ENCODE results near the gene PPID.
"Not testable (repeated sequence)": the region's sequence is repeated elsewhere in the genome, so short reads cannot be mapped to it uniquely, and the experiment has no call there.

PPID gene

DNA sequence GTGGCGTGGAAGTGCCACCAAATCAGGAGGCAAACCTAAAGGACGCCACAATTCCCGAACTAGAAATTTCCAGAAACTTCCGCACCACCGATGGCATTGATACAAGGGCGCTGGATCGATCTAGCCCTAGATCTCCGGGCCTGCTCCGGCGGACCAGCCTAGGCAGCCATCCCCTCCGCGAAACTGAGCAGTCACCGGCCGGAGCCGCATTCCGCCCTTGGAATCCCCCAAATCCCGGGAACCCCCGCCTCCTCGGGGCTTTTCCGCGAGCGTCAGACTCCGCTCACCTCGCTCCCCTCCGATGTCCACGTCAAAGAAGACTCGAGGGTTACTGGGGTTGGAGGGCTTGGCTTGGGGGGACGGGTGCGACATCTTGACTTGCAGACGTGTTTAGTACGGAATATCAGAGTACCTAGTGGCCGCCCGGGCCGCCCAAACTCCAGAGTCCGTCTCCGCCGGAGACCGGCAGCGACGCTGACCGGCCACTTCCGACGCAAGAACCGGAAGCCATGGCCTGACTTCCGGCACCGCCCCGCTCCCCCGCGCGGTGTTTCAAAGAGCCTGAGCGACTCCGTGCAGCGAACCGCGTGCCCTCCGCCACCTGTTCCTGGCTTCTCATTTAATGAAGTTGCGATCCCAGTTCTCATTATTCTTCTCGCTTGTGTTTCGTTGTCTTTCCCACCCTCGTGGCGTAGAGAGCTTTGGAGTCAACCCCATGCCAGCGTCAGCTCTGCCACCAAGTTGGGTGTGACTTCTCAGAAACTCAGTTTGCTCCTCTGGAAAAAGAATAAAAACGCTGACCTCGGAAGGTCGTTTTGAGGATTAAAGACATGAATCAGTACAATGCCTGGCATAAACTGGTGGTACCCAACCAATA, at the start of gene PPID:
Gene PPID, minus strand, starts transcription at position 480 of the 877 bp plus-strand sequence. Its CDS starts 108 bp downstream, at position 372.
- H3K4me3 ChIP-seq (ENCODE audit: low read depth, low read length), result peak within 1 kb of the TSS; percentile 74
- no peaks in the 10 kb centered on the region for H3K27me3 ChIP-seq (ENCODE audit: control insufficient read depth, insufficient read depth, low read length)
- no peaks in the 10 kb centered on the region for H3K9me3 ChIP-seq (ENCODE audit: control insufficient read depth, insufficient read depth, low read length)
- H3K36me3 ChIP-seq (ENCODE audit: control insufficient read depth, insufficient read depth, low read length), result peaks cover 8% of the 10 kb centered on the region
- peak within 1 kb of the TSS; percentile 61 for H3K9ac ChIP-seq (ENCODE audit: low read depth, low read length)
- H3K4me1 ChIP-seq (ENCODE audit: control insufficient read depth, insufficient read depth, low read length), result no peaks in the 10 kb centered on the region

DNA sequence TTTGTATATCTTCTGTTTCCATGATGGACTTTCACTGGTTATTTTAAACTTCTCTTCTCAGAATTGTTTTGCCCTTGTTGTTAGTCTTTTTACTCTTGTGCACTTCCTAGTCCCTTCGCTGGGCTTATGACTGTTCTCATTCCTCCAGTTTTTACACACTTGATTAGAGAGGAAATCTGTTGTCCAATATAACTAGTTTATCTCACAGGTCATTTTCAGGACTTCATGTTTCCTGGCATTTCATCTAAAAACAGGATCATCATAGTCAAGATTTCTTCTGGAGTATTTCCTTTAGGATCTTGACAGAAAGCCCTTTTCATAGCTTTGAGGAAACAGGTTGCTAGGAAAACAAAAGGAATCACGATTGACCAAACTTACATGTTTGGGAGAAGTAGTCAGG, 48.6 kb upstream of the PPID start:
- Histone ChIP-seq H3K27me3 (ENCODE audit: control insufficient read depth, insufficient read depth, low read length) (peaks cover 16% of the 10 kb centered on the region), H3K4me3 (ENCODE audit: low read depth, low read length) (no peak overlapping the region)

DNA sequence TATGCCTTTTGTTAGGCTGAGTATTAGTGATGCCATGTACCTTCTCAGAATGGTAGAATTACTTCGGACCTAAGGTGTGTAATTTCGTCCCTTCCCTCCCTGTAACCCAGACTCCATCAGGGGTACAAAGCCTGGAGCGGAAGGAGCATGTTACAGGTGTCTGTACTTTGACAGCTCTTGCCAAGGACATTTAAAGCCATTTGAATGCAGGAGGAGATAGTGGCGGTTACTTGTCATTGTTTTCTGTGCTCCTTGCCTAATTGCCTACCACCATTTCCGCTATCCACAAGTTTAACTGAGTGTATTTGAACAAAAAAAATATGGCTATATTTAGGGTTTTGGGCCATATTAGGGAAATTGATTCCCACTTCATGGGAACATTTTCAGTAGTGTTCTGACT, 47.5 kb upstream of the PPID start:
- H3K4me3 ChIP-seq (ENCODE audit: low read depth, low read length), result no peak overlapping the region
- H3K36me3 ChIP-seq (ENCODE audit: control insufficient read depth, insufficient read depth, low read length), result no peaks in the 10 kb centered on the region
- H3K27me3 ChIP-seq (ENCODE audit: control insufficient read depth, insufficient read depth, low read length), result peaks cover 16% of the 10 kb centered on the region
- H3K9me3 ChIP-seq (ENCODE audit: control insufficient read depth, insufficient read depth, low read length), result no peaks in the 10 kb centered on the region
- H3K4me1 ChIP-seq (ENCODE audit: control insufficient read depth, insufficient read depth, low read length), result peaks cover 3% of the 10 kb centered on the region
- H3K9ac ChIP-seq (ENCODE audit: low read depth, low read length), result no peak overlapping the region

More for the DNA sequence above, 48.6 kb upstream of the PPID start:
- Histone ChIP-seq H3K36me3 (ENCODE audit: control insufficient read depth, insufficient read depth, low read length) (no peaks in the 10 kb centered on the region), H3K9me3 (ENCODE audit: control insufficient read depth, insufficient read depth, low read length) (no peaks in the 10 kb centered on the region), H3K4me1 (ENCODE audit: control insufficient read depth, insufficient read depth, low read length) (peaks cover 3% of the 10 kb centered on the region), H3K9ac (ENCODE audit: low read depth, low read length) (no peak overlapping the region)

DNA sequence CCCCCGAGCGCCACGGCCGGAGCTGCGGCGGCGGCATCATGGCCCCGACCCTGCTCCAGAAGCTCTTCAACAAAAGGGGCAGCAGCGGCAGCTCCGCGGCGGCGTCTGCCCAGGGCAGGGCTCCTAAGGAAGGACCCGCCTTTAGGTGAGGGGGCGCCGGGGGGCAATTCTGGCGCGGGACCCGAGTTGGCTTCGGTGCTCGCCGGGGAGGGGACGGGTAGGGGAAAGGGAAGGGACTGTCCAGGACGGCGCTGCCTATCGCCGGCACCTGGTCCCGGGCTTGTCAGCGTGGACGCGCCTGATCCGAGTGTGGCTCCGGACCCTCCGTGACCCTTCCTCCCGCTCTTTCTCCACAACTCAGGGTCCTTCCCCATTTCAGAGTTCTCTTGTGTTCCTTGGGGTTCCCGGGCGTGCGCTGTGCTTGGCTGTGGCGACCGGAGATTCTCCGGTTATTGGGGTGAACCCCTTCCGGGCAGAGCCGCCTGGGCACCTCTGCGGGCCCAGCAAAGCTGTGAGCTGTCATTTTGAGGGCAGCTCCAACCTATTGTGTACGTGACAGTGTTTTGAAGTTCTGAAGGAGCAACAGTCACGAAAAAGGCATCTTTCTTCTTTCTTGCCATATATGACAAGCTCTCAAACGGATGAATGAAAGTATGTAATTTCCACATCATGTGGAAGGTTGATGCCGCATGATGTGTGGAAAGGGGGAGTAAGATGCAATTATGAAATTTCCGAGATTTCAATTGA, 46.2 kb upstream of the PPID start:
- no peaks in the 10 kb centered on the region for H3K36me3 ChIP-seq (ENCODE audit: control insufficient read depth, insufficient read depth, low read length)
- H3K4me3 ChIP-seq (ENCODE audit: low read depth, low read length), result peak overlapping the region; percentile 79
- H3K4me1 ChIP-seq (ENCODE audit: control insufficient read depth, insufficient read depth, low read length), result no peaks in the 10 kb centered on the region

GRCh38 chr4:158768555-158769174, 45.5 kb upstream of the PPID start, which contains the start of gene FNIP2:
Gene FNIP2, plus strand, starts transcription at chr4:158769026. Its CDS starts 187 bp downstream, at chr4:158769213.
- Histone ChIP-seq H3K9me3 (ENCODE audit: control insufficient read depth, insufficient read depth, low read length) (no peaks in the 10 kb centered on the region), H3K4me3 (ENCODE audit: low read depth, low read length) (peak within 1 kb of the TSS; percentile 79), H3K9ac (ENCODE audit: low read depth, low read length) (peak within 1 kb of the TSS; percentile 66), H3K4me1 (ENCODE audit: control insufficient read depth, insufficient read depth, low read length) (no peaks in the 10 kb centered on the region), H3K36me3 (ENCODE audit: control insufficient read depth, insufficient read depth, low read length) (no peaks in the 10 kb centered on the region), H3K27me3 (ENCODE audit: control insufficient read depth, insufficient read depth, low read length) (peaks cover 16% of the 10 kb centered on the region)

More for the DNA sequence above, 46.2 kb upstream of the PPID start:
- Histone ChIP-seq H3K9me3 (ENCODE audit: control insufficient read depth, insufficient read depth, low read length) (no peaks in the 10 kb centered on the region), H3K27me3 (ENCODE audit: control insufficient read depth, insufficient read depth, low read length) (peaks cover 16% of the 10 kb centered on the region), H3K9ac (ENCODE audit: low read depth, low read length) (no peak overlapping the region)

GRCh38 chr4:158767451-158767850, 44.3 kb upstream of the PPID start:
- Histone ChIP-seq H3K4me1 (ENCODE audit: control insufficient read depth, insufficient read depth, low read length) (no peaks in the 10 kb centered on the region), H3K27me3 (ENCODE audit: control insufficient read depth, insufficient read depth, low read length) (peaks cover 16% of the 10 kb centered on the region), H3K9ac (ENCODE audit: low read depth, low read length) (no peak overlapping the region), H3K4me3 (ENCODE audit: low read depth, low read length) (no peak overlapping the region), H3K36me3 (ENCODE audit: control insufficient read depth, insufficient read depth, low read length) (no peaks in the 10 kb centered on the region), H3K9me3 (ENCODE audit: control insufficient read depth, insufficient read depth, low read length) (no peaks in the 10 kb centered on the region)

GRCh38 chr4:158766434-158767044, 43.3 kb upstream of the PPID start:
- Histone ChIP-seq H3K4me3 (ENCODE audit: low read depth, low read length) (no peak overlapping the region), H3K9ac (ENCODE audit: low read depth, low read length) (no peak overlapping the region), H3K4me1 (ENCODE audit: control insufficient read depth, insufficient read depth, low read length) (no peaks in the 10 kb centered on the region), H3K27me3 (ENCODE audit: control insufficient read depth, insufficient read depth, low read length) (peaks cover 16% of the 10 kb centered on the region), H3K36me3 (ENCODE audit: control insufficient read depth, insufficient read depth, low read length) (no peaks in the 10 kb centered on the region), H3K9me3 (ENCODE audit: control insufficient read depth, insufficient read depth, low read length) (no peaks in the 10 kb centered on the region)

GRCh38 chr4:158763462-158763861, 40.3 kb upstream of the PPID start:
- Histone ChIP-seq H3K9ac (ENCODE audit: low read depth, low read length) (no peak overlapping the region), H3K27me3 (ENCODE audit: control insufficient read depth, insufficient read depth, low read length) (peaks cover 3% of the 10 kb centered on the region), H3K4me3 (ENCODE audit: low read depth, low read length) (no peak overlapping the region), H3K9me3 (ENCODE audit: control insufficient read depth, insufficient read depth, low read length) (peaks cover 5% of the 10 kb centered on the region), H3K36me3 (ENCODE audit: control insufficient read depth, insufficient read depth, low read length) (no peaks in the 10 kb centered on the region), H3K4me1 (ENCODE audit: control insufficient read depth, insufficient read depth, low read length) (no peaks in the 10 kb centered on the region)

DNA sequence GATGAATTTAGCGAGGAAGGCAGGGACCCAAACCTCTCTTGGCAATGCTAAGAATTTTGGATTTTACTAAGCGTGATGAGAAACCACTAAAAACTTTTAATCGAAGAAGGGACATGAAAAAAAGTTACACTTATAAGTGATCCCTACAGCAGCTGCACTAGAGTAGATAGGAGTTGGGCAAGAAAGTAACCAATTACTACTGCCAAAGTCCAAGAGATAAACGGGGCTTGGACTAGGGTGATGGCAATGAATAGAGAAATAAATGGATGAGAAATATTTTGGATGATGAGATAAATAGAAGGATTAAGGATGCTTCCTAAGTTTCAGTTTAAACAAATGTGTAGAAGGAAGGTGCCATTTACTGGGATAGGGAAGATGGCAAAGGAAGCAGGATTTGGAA, 39.4 kb upstream of the PPID start:
- no peak overlapping the region for H3K4me3 ChIP-seq (ENCODE audit: low read depth, low read length)
- peaks cover 5% of the 10 kb centered on the region for H3K9me3 ChIP-seq (ENCODE audit: control insufficient read depth, insufficient read depth, low read length)
- no peak overlapping the region for H3K9ac ChIP-seq (ENCODE audit: low read depth, low read length)
- H3K4me1 ChIP-seq (ENCODE audit: control insufficient read depth, insufficient read depth, low read length), result no peaks in the 10 kb centered on the region
- no peaks in the 10 kb centered on the region for H3K36me3 ChIP-seq (ENCODE audit: control insufficient read depth, insufficient read depth, low read length)
- peaks cover 3% of the 10 kb centered on the region for H3K27me3 ChIP-seq (ENCODE audit: control insufficient read depth, insufficient read depth, low read length)

GRCh38 chr4:158760866-158761265, 37.7 kb upstream of the PPID start:
- H3K9me3 ChIP-seq (ENCODE audit: control insufficient read depth, insufficient read depth, low read length), result peaks cover 5% of the 10 kb centered on the region
- H3K9ac ChIP-seq (ENCODE audit: low read depth, low read length), result no peak overlapping the region

GRCh38 chr4:158759539-158759938, 36.3 kb upstream of the PPID start:
- H3K27me3 ChIP-seq (ENCODE audit: control insufficient read depth, insufficient read depth, low read length); H3K9me3 ChIP-seq (ENCODE audit: control insufficient read depth, insufficient read depth, low read length); H3K36me3 ChIP-seq (ENCODE audit: control insufficient read depth, insufficient read depth, low read length): not testable (repeated sequence)

More at GRCh38 chr4:158760866-158761265, 37.7 kb upstream of the PPID start:
- H3K36me3 ChIP-seq (ENCODE audit: control insufficient read depth, insufficient read depth, low read length), result no peaks in the 10 kb centered on the region
- H3K27me3 ChIP-seq (ENCODE audit: control insufficient read depth, insufficient read depth, low read length), result no peaks in the 10 kb centered on the region
- no peaks in the 10 kb centered on the region for H3K4me1 ChIP-seq (ENCODE audit: control insufficient read depth, insufficient read depth, low read length)
- no peak overlapping the region for H3K4me3 ChIP-seq (ENCODE audit: low read depth, low read length)

More at GRCh38 chr4:158759539-158759938, 36.3 kb upstream of the PPID start:
- not testable (repeated sequence) for H3K4me3 ChIP-seq (ENCODE audit: low read depth, low read length); H3K9ac ChIP-seq (ENCODE audit: low read depth, low read length); H3K4me1 ChIP-seq (ENCODE audit: control insufficient read depth, insufficient read depth, low read length)

Data from iPS-15b (cell line).